Measurements from ENCODE around the gene STAP2.

STAP2 gene

GRCh38 chr19:4320419-4320818, 18.2 kb downstream of the STAP2 start:
- TF ChIP-seq CTCF (IDR thresholded peaks at IDR 0.05; ENCODE audit: low read depth, low read length): no peak
- no peak overlapping the region for H3K4me3 ChIP-seq (ENCODE audit: low read depth, low read length)

- TF ChIP-seq CTCF (IDR thresholded peaks at IDR 0.05; ENCODE audit: low read depth, low read length): no peak
- no peak overlapping the region for H3K4me3 ChIP-seq (ENCODE audit: low read depth, low read length)
Measured at GRCh38 chr19:4319067-4319718, 19.4 kb downstream of the STAP2 start.

GRCh38 chr19:4318460-4318859, 20.2 kb downstream of the STAP2 start:
- no peak overlapping the region for H3K4me3 ChIP-seq (ENCODE audit: low read depth, low read length)
- TF ChIP-seq CTCF (IDR thresholded peaks at IDR 0.05; ENCODE audit: low read depth, low read length): no peak

GRCh38 chr19:4316956-4317355, 21.7 kb downstream of the STAP2 start:
- no peak overlapping the region for H3K4me3 ChIP-seq (ENCODE audit: low read depth, low read length)
- no peak for TF ChIP-seq CTCF (IDR thresholded peaks at IDR 0.05; ENCODE audit: low read depth, low read length)

- TF ChIP-seq CTCF (IDR thresholded peaks at IDR 0.05; ENCODE audit: low read depth, low read length): no peak
- no peak overlapping the region for H3K4me3 ChIP-seq (ENCODE audit: low read depth, low read length)
Measured at GRCh38 chr19:4313847-4314490, 24.7 kb downstream of the STAP2 start.

GRCh38 chr19:4310247-4311121, 28.1 kb downstream of the STAP2 start:
- H3K4me3 ChIP-seq (ENCODE audit: low read depth, low read length): no peak overlapping the region
- TF ChIP-seq CTCF (IDR thresholded peaks at IDR 0.05; ENCODE audit: low read depth, low read length): no peak

GRCh38 chr19:4305659-4306058, 33.0 kb downstream of the STAP2 start:
- TF ChIP-seq CTCF (IDR thresholded peaks at IDR 0.05; ENCODE audit: low read depth, low read length): no peak
- no peak overlapping the region for H3K4me3 ChIP-seq (ENCODE audit: low read depth, low read length)

Measured in WI38 (cell line).